ENCODE measurements around the gene MYOF. TPM values are rescaled to one million over a fixed set of nuclear protein-coding genes. Genes with fewer than 3 reads are reported as not detected.

Gene MYOF
- total RNA-seq, 1 donor: 379 TPM

GRCh38 chr10:93398528-93398927 is 83.6 kb downstream of the MYOF start:
- Histone ChIP-seq H2AFZ (ENCODE audit: low read length) (no peak overlapping the region), H4K20me1 (ENCODE audit: insufficient read depth, low read length) (no peaks in the 10 kb centered on the region), H3K9me3 (ENCODE audit: low read depth, low read length) (no peaks in the 10 kb centered on the region), H3K36me3 (ENCODE audit: insufficient read depth, low read length) (peaks cover 93% of the 10 kb centered on the region), H3K4me2 (ENCODE audit: insufficient read depth, low read length) (no peak overlapping the region), H3K79me2 (ENCODE audit: insufficient read depth, low read length) (peaks cover 14% of the 10 kb centered on the region), H3K27ac (ENCODE audit: low read depth, low read length) (peak overlapping the region; percentile 33), H3K4me1 (ENCODE audit: insufficient read depth, low read length) (no peaks in the 10 kb centered on the region), H3K4me3 (ENCODE audit: insufficient read depth, low read length) (no peak overlapping the region), H3K27me3 (ENCODE audit: insufficient read depth, low read length) (no peaks in the 10 kb centered on the region)
- DNase-seq (ENCODE audit: insufficient read length, low spot score, missing footprints): no peak
- TF ChIP-seq CTCF (IDR thresholded peaks at IDR 0.05; ENCODE audit: extremely low read depth, low read depth, low read length): no peak

GRCh38 chr10:93397020-93397419 is 85.1 kb downstream of the MYOF start:
- Histone ChIP-seq H3K79me2 (ENCODE audit: insufficient read depth, low read length) (peaks cover 6% of the 10 kb centered on the region), H3K4me2 (ENCODE audit: insufficient read depth, low read length) (no peak overlapping the region), H3K4me1 (ENCODE audit: insufficient read depth, low read length) (peaks cover 7% of the 10 kb centered on the region), H2AFZ (ENCODE audit: low read length) (no peak overlapping the region), H3K9me3 (ENCODE audit: low read depth, low read length) (no peaks in the 10 kb centered on the region), H3K4me3 (ENCODE audit: insufficient read depth, low read length) (no peak overlapping the region), H4K20me1 (ENCODE audit: insufficient read depth, low read length) (no peaks in the 10 kb centered on the region), H3K36me3 (ENCODE audit: insufficient read depth, low read length) (peaks cover 92% of the 10 kb centered on the region), H3K27me3 (ENCODE audit: insufficient read depth, low read length) (no peaks in the 10 kb centered on the region), H3K27ac (ENCODE audit: low read depth, low read length) (peak overlapping the region; percentile 35)
- no peak for TF ChIP-seq CTCF (IDR thresholded peaks at IDR 0.05; ENCODE audit: extremely low read depth, low read depth, low read length)
- DNase-seq (ENCODE audit: insufficient read length, low spot score, missing footprints): no peak

- no peak overlapping the region for H3K4me2 ChIP-seq (ENCODE audit: insufficient read depth, low read length)
- DNase-seq (ENCODE audit: insufficient read length, low spot score, missing footprints): no peak
- H2AFZ ChIP-seq (ENCODE audit: low read length): no peak overlapping the region
- H3K27me3 ChIP-seq (ENCODE audit: insufficient read depth, low read length): no peaks in the 10 kb centered on the region
- H4K20me1 ChIP-seq (ENCODE audit: insufficient read depth, low read length): no peaks in the 10 kb centered on the region
- H3K4me1 ChIP-seq (ENCODE audit: insufficient read depth, low read length): peaks cover 28% of the 10 kb centered on the region
- H3K4me3 ChIP-seq (ENCODE audit: insufficient read depth, low read length): no peak overlapping the region
- peaks cover 12% of the 10 kb centered on the region for H3K79me2 ChIP-seq (ENCODE audit: insufficient read depth, low read length)
- peaks cover 77% of the 10 kb centered on the region for H3K36me3 ChIP-seq (ENCODE audit: insufficient read depth, low read length)
- H3K9me3 ChIP-seq (ENCODE audit: low read depth, low read length): no peaks in the 10 kb centered on the region
- TF ChIP-seq CTCF (IDR thresholded peaks at IDR 0.05; ENCODE audit: extremely low read depth, low read depth, low read length): no peak
- H3K27ac ChIP-seq (ENCODE audit: low read depth, low read length): peak overlapping the region; percentile 32
Observed at GRCh38 chr10:93393211-93393610, 88.9 kb downstream of the MYOF start.

GRCh38 chr10:93392121-93392520 is 90.0 kb downstream of the MYOF start:
- no peak for DNase-seq (ENCODE audit: insufficient read length, low spot score, missing footprints)
- Histone ChIP-seq H4K20me1 (ENCODE audit: insufficient read depth, low read length) (no peaks in the 10 kb centered on the region), H3K79me2 (ENCODE audit: insufficient read depth, low read length) (peaks cover 12% of the 10 kb centered on the region), H3K9me3 (ENCODE audit: low read depth, low read length) (no peaks in the 10 kb centered on the region), H3K4me2 (ENCODE audit: insufficient read depth, low read length) (no peak overlapping the region), H3K27me3 (ENCODE audit: insufficient read depth, low read length) (no peaks in the 10 kb centered on the region), H3K36me3 (ENCODE audit: insufficient read depth, low read length) (peaks cover 76% of the 10 kb centered on the region), H3K27ac (ENCODE audit: low read depth, low read length) (peak overlapping the region; percentile 32), H2AFZ (ENCODE audit: low read length) (no peak overlapping the region), H3K4me1 (ENCODE audit: insufficient read depth, low read length) (peaks cover 35% of the 10 kb centered on the region), H3K4me3 (ENCODE audit: insufficient read depth, low read length) (no peak overlapping the region)
- TF ChIP-seq CTCF (IDR thresholded peaks at IDR 0.05; ENCODE audit: extremely low read depth, low read depth, low read length): no peak

Measured in osteoblast (primary cell).